K562 treated with DMSO at 1 percent for 24 hours (cell line): ENCODE data around the gene SPIN2B. TPM values are rescaled to one million over a fixed set of nuclear protein-coding genes. Genes with fewer than 3 reads are reported as not detected.

Experiments
- total RNA-seq: library from RNA; unstranded; fragments of 300-600 nt; gene quantifications from 2 replicates; pipeline ENCODE4 v1.2.3, GENCODE V29; 2022; ENCODE audit warnings: low read depth; ENCODE audit not compliant: insufficient read depth

Gene SPIN2B
- total RNA-seq, result 12.3 and 12.9 TPM in 2 replicates

GRCh38 chrX:57121162-57121755, at the start of gene SPIN2B:
Gene SPIN2B (minus strand): TSS chrX:57121548.

GRCh38 chrX:57137073-57137472, 15.7 kb upstream of the SPIN2B start, which contains the start of gene SPIN2A:
Gene SPIN2A (minus strand): TSS chrX:57137397. CDS start chrX:57136597, 800 bp downstream.

Other genes starting within 250 kb of the SPIN2B start
- gene SPIN3, start 126.0 kb downstream of the SPIN2B start, total RNA-seq, result 3.2 and 5.4 TPM in 2 replicates
- 0.16 TPM in 1 of 2 replicates, not detected in the other for gene SPIN2A, start 15.8 kb upstream of the SPIN2B start, total RNA-seq
- 4.4 and 6.3 TPM in 2 replicates for gene FAAH2, start 165.2 kb upstream of the SPIN2B start, total RNA-seq